Measurements from ENCODE around the gene RPS28. TPM values are rescaled to one million over a fixed set of nuclear protein-coding genes. Genes with fewer than 3 reads are reported as not detected.
A peak's percentile ranks its signal among the peaks of the same experiment; 100 is the strongest.

Gene RPS28
- polyA plus RNA-seq, 6 donors from 2014 or later: 1,256 to 2,811 (median 2,461) TPM

DNA sequence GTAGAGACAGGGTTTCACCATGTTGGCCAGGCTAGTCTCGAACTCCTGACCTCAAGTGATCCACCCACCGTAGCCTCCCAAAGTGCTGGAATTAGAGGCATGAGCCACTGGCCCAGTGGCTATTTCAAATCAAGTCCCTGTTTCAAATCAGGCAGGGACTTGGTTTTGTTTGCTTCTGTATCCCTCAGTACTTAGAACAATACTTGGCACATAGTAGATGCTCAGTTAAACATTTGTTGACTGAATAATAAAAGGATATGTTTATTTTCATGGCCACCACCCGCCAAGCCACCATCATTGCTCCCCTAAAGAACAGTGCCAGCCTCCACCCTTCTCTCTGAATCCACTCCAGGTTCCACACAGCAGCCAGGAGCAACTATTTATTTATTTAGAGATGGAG is 4.2 kb downstream of the RPS28 start:
- H3K4me3 Mint-ChIP-seq: peak overlapping the region in 2 of 8 donors; percentile 38 to 70
- no peak for DNase-seq
- H3K27ac Mint-ChIP-seq: peak overlapping the region in 1 of 6 donors; percentile 5
- H3K36me3 Mint-ChIP-seq: no peaks in the 10 kb centered on the region
- no peaks in the 10 kb centered on the region for H3K9me3 Mint-ChIP-seq
- no peak for ATAC-seq (ENCODE audit: low read depth in 2 of 2)
- H3K27me3 Mint-ChIP-seq: peaks cover 0 to 17% (median 16%) of the 10 kb centered on the region in 3 donors
- peaks cover 10 to 28% (median 25%) of the 10 kb centered on the region in 3 donors for H3K4me1 Mint-ChIP-seq

DNA sequence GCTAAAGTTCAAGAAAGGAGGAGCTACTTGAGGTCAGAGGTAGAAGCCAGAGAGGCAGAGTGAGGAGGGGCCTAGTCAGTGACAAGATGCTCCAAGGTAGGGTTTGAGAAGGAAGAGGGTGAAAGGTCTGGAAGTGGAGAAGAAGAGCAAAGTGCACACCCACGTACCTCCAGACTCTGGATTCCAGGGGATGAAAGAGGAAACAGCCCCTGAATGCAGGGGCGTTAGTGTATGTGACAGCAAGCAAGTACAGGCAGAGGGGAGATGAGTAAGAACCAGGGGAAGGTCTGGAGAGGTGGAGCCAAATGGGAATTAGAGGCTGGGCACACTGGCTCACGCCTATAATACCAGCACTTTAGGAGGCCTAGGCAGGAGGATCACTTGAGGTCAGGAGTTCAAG is 8.7 kb downstream of the RPS28 start:
- Mint-ChIP-seq H3K4me3 (peak overlapping the region in 1 of 8 donors; percentile 27), H3K4me1 (peaks cover 0 to 4% (median 0%) of the 10 kb centered on the region in 3 donors), H3K36me3 (no peaks in the 10 kb centered on the region), H3K27ac (peak overlapping the region in 1 of 6 donors; percentile 45), H3K27me3 (peaks cover 0 to 30% (median 24%) of the 10 kb centered on the region in 3 donors), H3K9me3 (no peaks in the 10 kb centered on the region)
- ATAC-seq (ENCODE audit: low read depth in 2 of 2) (no peak), DNase-seq (no peak)

DNA sequence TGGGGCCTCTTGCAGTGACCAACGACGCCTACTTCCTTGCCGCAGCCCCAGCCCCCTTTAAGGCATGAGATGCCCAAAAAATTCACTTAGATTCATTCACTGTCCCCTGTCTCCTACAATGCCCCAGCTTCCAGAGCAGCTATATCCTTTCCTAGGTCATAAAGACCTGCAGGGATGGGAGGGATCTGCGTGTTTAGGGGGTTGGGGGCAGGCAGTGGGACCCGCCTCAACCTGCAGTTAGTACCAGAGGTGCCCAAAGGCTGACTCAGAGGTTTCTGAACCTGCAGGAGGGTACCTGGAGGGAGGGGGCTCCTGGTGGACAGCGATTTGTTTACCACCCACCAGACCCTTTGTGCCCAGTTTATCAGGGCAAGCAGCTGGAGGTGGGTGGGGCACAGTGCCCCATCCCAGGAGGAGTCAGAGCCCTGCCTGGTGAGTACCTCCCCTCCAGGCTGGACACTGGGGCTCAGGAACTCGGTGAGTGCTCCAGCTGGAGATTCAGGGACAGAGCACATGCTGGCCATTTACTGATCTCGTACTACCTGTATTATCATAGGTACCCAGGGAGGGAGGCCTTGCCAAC is 10.1 kb downstream of the RPS28 start:
- Mint-ChIP-seq H3K4me1 (peaks cover 0 to 10% (median 3%) of the 10 kb centered on the region in 3 donors), H3K9me3 (peaks cover 0 to 2% (median 0%) of the 10 kb centered on the region in 7 donors), H3K27me3 (peaks cover 4 to 38% (median 33%) of the 10 kb centered on the region in 3 donors), H3K4me3 (no peak overlapping the region), H3K36me3 (no peaks in the 10 kb centered on the region), H3K27ac (peak overlapping the region in 1 of 6 donors; percentile 24)
- DNase-seq (no peak), ATAC-seq (ENCODE audit: low read depth in 2 of 2) (no peak)

DNA sequence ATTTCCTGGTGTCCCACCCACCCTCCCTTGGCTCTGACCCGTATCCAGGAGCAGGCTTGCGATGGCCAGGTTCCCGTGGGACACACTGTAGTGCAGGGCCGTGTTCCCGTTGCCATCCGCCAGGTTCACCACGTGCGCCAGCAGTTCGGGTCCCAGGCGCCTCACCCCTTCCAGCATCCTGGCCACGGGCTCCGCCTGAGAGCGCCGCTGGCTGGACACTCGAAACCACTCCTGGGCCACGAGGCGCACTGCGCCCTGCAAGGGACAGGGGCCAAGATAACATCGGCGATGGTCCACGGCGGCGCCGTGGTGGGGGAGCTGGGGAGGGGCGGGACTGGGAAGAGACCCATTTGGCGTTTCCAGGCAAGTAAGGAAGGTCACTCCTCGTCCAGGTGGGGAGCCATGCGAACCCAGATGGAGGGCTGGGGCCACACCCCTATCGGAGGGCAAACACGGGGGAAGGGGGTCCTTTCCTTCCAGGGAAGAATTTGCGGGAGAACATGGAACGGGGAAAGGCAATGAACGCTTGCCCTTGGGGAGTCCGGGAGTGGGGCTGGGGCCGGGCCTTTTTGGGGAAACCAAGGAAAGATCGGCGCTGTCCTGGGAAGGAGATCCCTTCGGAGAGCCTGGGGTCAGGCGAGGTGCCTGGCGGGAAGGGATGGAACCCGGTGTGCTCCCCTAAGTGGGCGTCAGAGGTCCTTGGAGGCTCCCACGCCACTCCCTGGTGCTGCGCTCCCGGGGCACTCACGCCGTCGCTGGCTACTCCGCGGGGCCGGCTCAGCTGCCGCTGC is 11.9 kb downstream of the RPS28 start:
- H3K27ac Mint-ChIP-seq: no peak overlapping the region
- DNase-seq: no peak
- H3K9me3 Mint-ChIP-seq: peaks cover 0 to 2% (median 0%) of the 10 kb centered on the region in 7 donors
- ATAC-seq (ENCODE audit: low read depth in 2 of 2): no peak
- H3K36me3 Mint-ChIP-seq: no peaks in the 10 kb centered on the region
- H3K4me3 Mint-ChIP-seq: peak overlapping the region in 6 of 8 donors; percentile 17 to 56 (median 50)
- H3K27me3 Mint-ChIP-seq: peaks cover 16 to 48% (median 36%) of the 10 kb centered on the region in 3 donors
- peaks cover 0 to 13% (median 3%) of the 10 kb centered on the region in 3 donors for H3K4me1 Mint-ChIP-seq

DNA sequence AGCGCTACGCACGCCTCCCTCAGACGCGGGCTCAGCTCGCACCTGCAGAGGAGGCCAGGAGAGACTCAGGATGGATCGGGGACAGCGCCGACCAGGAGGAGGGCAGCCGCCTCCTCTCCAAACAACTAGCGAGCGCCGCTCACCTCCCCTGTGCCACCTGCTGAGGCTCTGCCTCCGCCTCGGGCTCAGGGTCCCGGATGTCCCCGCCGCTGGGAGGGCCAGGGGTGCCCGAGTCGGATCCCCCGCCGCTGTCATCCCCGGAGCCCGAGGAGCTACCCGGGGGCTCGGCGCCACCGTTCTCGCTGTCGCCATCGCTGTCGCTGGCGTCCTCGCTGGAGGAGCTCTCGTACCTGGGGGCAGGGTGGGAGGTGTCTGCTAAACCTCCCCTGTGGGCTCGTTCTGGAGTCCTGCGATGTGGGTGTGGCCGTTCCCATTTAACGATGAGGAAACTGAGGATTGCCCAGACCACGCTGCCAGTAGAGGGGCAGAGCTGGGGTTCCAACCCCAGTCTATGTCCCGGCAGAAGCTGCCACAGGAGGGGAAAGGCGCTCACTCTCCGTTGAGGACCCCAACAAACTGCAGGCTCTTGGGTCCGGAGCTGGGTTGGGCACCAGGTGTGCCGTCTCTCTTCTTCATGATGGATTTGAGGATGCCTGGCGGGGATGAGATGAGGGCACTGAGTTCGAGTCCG is 12.6 kb downstream of the RPS28 start:
- Mint-ChIP-seq H3K4me3 (peak overlapping the region in 2 of 8 donors; percentile 25 to 56), H3K36me3 (no peaks in the 10 kb centered on the region), H3K27ac (no peak overlapping the region), H3K9me3 (peaks cover 0 to 2% (median 0%) of the 10 kb centered on the region in 7 donors), H3K4me1 (peaks cover 0 to 13% (median 3%) of the 10 kb centered on the region in 3 donors), H3K27me3 (peaks cover 21 to 50% (median 34%) of the 10 kb centered on the region in 3 donors)
- DNase-seq (no peak), ATAC-seq (ENCODE audit: low read depth in 2 of 2) (no peak)

DNA sequence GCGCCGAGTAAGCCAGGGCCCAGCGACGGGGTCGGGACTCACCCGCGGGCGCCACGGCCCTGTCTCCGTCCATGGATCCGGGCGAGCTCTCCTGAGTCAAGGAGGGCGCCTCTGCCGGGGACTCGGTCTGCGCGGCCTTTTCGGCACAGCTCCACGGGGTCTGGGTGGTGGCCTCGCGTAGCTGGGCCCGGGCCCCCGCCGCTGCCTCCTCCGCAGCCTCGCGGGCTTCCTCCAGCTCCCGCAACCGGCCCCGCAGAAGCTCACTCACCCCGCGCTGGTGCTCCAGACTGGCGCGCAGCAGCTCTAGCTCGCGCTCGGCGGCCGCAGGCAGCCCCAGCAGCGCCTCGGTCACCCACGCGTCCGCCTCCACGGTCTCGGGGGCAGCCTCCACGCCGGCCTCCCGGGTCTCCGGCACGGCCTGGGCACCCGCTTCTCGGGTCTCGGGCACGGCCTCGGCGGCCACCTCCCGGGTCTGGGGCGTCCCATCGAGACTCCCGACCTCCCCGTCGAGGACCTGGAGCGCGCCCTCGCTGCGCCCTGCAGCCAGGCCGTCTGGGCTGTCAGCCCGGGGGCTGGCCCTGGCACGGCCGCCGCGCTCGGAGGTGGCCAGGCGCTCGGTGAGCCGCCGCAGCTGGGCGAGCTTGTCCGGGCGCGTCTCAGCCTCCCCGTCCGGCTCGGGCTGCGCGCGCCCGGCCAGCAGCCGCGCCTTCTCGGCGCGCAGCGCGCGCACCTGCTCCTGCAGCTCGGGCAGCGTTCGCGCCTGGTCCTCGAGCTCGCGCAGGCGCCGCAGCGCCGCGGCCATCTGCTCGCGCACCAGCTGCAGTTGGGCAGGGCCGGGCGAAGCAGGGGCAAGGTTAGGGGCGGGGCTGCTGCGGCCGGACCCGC is 13.4 kb downstream of the RPS28 start:
- peaks cover 0 to 13% (median 3%) of the 10 kb centered on the region in 3 donors for H3K4me1 Mint-ChIP-seq
- DNase-seq (no peak), ATAC-seq (ENCODE audit: low read depth in 2 of 2) (peak; percentile 25 to 29)
- peaks cover 0 to 3% (median 0%) of the 10 kb centered on the region in 7 donors for H3K9me3 Mint-ChIP-seq
- H3K27me3 Mint-ChIP-seq: peaks cover 23 to 50% (median 37%) of the 10 kb centered on the region in 3 donors
- no peak overlapping the region for H3K27ac Mint-ChIP-seq
- H3K4me3 Mint-ChIP-seq: peak overlapping the region in 1 of 8 donors; percentile 56
- no peaks in the 10 kb centered on the region for H3K36me3 Mint-ChIP-seq

DNA sequence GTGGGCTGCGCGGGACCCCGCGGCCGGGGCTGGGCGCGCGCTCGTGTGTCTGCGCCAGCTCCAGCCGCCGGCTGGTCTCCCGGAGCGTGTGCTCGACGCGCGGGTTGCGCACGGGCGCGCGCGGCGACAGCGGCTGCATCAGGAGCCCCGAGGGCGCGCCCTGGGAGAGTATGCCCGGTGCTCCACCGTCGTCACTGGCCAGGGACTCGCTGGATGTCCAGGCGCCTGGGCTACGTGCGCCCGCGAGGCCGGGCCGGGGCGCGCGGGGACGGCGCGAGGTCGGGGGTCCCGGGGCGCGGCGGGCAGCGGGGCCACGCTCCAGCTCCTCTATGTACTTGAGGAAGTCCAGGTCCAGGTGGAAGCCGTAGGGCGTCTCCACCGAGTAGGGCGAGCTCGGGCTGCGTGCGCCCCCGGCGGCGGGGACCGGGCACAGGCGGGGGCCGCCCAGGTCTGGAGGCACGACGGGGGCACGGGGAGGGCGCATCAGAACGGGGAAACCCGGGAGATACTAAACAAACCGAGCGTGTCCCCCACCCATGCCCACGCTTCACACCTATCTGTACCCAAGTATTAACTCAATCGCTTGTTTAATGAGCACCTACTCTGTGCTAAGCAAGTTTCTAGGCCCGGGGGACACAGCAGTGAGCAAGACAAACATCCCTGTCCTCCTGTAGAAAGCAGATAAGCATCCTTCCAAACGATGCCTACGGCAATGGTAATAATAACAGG is 14.2 kb downstream of the RPS28 start:
- peak; percentile 78 to 80 for ATAC-seq (ENCODE audit: low read depth in 2 of 2)
- Mint-ChIP-seq H3K36me3 (no peaks in the 10 kb centered on the region), H3K4me1 (peaks cover 0 to 13% (median 3%) of the 10 kb centered on the region in 3 donors), H3K27me3 (peaks cover 27 to 51% (median 41%) of the 10 kb centered on the region in 3 donors), H3K4me3 (peak overlapping the region in 7 of 8 donors; percentile 58 to 87 (median 71)), H3K27ac (peak overlapping the region in 1 of 6 donors; percentile 47), H3K9me3 (peaks cover 0 to 3% (median 0%) of the 10 kb centered on the region in 7 donors)
- DNase-seq: peak; percentile 37

DNA sequence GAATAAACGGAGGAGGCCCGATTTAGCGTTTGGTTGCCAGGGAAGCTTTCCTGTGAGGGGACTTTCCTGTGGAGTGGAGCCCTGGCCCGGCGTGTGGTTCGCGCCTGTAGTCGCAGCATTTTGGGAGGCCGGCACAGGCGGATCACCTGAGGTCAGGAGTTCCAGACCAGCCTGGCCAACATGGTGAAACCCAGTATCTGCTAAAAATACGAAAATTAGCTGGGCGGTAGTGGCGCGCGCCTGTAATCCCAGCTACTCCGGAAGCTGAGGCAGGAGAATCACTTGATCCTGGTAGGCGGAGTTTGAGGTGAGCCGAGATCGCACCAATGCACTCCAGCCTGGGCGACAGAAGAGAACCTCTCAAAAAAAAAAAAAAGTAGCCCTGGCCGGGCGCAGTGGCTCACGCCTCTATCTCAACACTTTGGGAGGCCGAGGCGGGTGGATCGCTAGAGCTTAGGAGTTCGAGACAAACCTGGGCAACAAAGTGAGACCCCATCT is 14.8 kb downstream of the RPS28 start:
- Mint-ChIP-seq H3K36me3 (no peaks in the 10 kb centered on the region), H3K27me3 (peaks cover 30 to 55% (median 47%) of the 10 kb centered on the region in 3 donors), H3K27ac (peak overlapping the region in 1 of 6 donors; percentile 64), H3K4me1 (peaks cover 0 to 13% (median 3%) of the 10 kb centered on the region in 3 donors), H3K4me3 (peak overlapping the region in 7 of 8 donors; percentile 58 to 87 (median 71)), H3K9me3 (peaks cover 0 to 3% (median 0%) of the 10 kb centered on the region in 7 donors)
- DNase-seq: no peak
- no peak for ATAC-seq (ENCODE audit: low read depth in 2 of 2)

DNA sequence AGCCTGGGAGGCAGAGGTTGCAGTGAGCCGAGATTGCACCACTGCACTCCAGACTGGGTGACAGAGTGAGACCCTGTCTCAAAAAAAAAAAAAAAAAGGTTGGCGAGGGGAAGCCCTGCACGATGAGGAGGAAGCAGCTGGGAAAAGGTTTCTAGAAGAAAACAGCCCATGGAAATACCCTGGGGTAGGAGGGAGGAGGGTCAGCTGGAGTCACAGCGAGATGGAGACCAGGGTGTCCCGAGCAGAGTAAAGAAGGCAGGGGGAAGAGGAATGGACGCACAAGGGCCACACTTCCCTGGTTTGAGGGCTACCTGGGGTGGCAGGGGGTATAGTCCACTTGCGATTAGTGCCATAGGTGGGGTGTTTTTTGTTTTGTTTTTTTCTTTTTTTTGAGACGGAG is 15.4 kb downstream of the RPS28 start:
- DNase-seq (no peak), ATAC-seq (ENCODE audit: low read depth in 2 of 2) (no peak)
- peak overlapping the region in 2 of 8 donors; percentile 56 to 71 for H3K4me3 Mint-ChIP-seq
- H3K9me3 Mint-ChIP-seq: peaks cover 0 to 3% (median 0%) of the 10 kb centered on the region in 7 donors
- no peaks in the 10 kb centered on the region for H3K36me3 Mint-ChIP-seq
- peak overlapping the region in 1 of 6 donors; percentile 48 for H3K27ac Mint-ChIP-seq
- peaks cover 0 to 13% (median 3%) of the 10 kb centered on the region in 3 donors for H3K4me1 Mint-ChIP-seq
- H3K27me3 Mint-ChIP-seq: peaks cover 30 to 55% (median 47%) of the 10 kb centered on the region in 3 donors

DNA sequence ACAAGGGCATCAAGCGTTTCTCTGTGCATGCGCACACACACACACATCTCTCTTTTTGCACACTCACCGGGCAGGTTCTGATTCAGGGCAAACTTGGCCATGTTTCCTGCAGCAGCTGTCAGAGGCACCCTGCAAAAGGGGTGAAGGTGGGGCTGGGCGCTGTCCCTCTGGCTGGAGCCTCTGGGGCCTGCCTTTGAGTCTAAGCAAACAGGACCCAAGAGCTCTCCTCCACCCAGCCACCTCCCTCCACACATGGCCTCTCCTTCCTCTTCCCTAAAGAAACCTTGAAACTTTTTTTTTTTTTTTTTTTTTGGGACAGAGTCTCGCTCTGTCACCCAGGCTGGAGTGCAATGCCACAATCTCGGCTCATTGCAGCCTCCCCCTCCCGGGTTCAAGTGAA is 16.4 kb downstream of the RPS28 start:
- Mint-ChIP-seq H3K4me3 (peak overlapping the region in 1 of 8 donors; percentile 20), H3K9me3 (peaks cover 0 to 3% (median 0%) of the 10 kb centered on the region in 7 donors), H3K27ac (no peak overlapping the region)

DNA sequence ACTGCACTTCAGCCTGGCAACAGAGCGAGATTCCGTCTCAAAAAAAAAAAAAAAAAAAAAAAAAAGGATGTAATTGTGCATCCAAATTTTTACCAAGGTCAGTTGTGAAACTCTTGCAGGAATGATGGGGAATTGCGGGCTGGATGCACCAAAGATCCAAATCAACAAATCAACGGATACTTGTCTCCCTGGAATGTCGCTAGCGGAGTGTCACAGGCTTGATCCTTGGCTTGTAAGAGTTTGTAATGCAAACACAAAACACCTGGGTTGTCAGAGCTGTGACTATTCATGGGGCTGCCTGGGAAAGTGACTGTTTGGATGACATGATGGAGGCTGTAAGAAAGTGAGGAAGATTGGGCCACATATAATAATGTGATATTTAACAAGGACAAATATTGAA is 17.5 kb downstream of the RPS28 start:
- peaks cover 0 to 3% (median 0%) of the 10 kb centered on the region in 7 donors for H3K9me3 Mint-ChIP-seq
- peaks cover 34 to 64% (median 39%) of the 10 kb centered on the region in 3 donors for H3K27me3 Mint-ChIP-seq
- no peak overlapping the region for H3K4me3 Mint-ChIP-seq
- peaks cover 0 to 26% (median 7%) of the 10 kb centered on the region in 3 donors for H3K4me1 Mint-ChIP-seq
- H3K27ac Mint-ChIP-seq: no peak overlapping the region
- no peak for ATAC-seq (ENCODE audit: low read depth in 2 of 2)
- H3K36me3 Mint-ChIP-seq: no peaks in the 10 kb centered on the region
- no peak for DNase-seq

More for the DNA sequence above, 16.4 kb downstream of the RPS28 start:
- DNase-seq (no peak), ATAC-seq (ENCODE audit: low read depth in 2 of 2) (no peak)
- Mint-ChIP-seq H3K4me1 (peaks cover 0 to 18% (median 3%) of the 10 kb centered on the region in 3 donors), H3K36me3 (no peaks in the 10 kb centered on the region), H3K27me3 (peaks cover 30 to 62% (median 47%) of the 10 kb centered on the region in 3 donors)

Data from naive B cell (primary cell).